GM19452 (cell line): ENCODE data around the gene NBEAL2.
A peak's percentile ranks its signal among the peaks of the same experiment; 100 is the strongest.
"Not testable (repeated sequence)": the region's sequence is repeated elsewhere in the genome, so short reads cannot be mapped to it uniquely, and the experiment has no call there.

ENCODE experiments used
- ATAC-seq: cut with Tn5 transposase; IDR thresholded peaks from one replicate; pipeline ENCODE4 v1.9.1; 2021; ENCODE audit not compliant: unreplicated experiment

Gene NBEAL2

DNA sequence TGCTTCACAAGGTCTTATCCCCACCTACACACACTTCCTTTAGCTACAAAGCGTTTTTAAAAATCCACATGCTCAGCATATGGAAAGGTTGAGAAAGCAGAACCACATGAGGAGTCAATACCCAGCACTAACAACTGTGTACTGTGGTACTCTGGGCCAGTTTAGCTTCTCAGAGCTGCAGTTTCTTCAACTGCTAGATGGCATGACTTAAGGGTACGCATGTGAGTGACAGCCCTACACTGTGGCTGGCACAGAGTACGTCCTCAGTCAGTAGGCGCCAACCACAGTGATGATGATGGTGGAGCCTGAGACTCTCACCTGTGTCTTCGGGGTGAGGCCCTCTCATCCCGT, 20.3 kb upstream of the NBEAL2 start:
- no peak for ATAC-seq

DNA sequence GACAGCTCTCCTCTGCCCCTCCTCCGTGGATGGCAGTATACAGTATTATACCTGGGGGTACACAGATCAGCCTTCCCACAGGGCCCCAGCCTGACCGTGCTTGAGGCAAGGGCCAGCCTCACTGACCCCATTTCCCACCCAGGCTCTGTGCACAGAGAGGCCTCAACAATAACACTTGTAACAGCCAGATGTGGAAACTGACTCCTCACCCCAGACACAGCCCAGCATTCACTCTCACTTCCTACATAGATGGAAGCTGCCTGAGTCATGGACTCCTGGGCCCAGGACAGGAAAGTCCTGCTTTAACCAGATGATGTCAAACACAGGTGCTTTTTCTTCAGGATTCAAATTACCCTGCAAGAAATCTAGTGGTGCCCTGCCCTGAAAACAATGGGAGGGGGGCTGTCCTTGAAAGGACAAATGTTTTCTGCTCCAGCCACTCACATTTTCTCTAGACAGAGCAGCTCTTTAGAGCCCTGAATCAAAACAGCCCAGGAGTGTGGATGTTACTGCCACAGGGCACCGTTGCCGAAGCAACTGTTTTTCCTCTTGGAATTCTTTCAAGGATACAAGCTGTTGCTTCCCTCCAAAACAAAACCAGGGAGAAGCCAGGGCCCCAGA, 19.3 kb upstream of the NBEAL2 start:
- ATAC-seq, result no peak

DNA sequence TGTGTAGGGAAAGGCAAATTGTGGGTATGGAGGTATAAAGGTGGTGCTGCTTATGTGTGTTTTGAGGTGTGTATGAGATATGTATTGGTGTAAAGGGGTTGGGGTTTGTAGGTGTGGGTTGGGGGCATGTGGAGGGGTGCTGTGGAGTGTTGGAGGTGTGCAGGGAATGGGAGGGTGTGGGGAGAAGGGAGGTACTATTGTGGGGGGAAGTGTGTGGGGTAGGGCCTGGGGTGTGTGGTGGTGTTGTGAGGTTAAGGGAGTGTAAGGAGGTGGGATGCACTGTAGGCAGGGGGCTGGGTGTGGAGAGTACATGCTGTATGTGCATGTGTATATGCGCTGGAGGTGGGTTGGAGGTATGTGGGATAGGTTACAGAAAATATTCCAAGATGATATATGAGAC, 18.6 kb upstream of the NBEAL2 start:
- no peak for ATAC-seq

DNA sequence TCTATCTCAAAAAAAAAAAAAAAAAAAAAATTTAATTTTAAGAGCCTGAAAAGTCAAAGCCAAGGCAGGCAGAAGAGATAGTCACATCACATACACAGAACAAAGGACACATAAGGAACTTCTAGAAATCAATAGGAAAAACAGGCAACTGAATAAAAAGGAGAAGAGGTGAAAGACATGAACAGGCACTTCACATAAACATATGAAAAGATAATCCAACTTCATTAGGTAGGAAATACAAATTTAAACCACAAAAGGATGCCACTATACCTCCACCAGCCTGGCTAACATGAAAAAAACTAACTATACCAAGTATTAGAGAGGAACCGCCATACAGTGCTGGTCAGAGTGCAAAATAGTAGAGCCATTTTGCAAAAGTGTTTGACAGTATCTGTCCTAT, 17.0 kb upstream of the NBEAL2 start:
- ATAC-seq, result no peak

DNA sequence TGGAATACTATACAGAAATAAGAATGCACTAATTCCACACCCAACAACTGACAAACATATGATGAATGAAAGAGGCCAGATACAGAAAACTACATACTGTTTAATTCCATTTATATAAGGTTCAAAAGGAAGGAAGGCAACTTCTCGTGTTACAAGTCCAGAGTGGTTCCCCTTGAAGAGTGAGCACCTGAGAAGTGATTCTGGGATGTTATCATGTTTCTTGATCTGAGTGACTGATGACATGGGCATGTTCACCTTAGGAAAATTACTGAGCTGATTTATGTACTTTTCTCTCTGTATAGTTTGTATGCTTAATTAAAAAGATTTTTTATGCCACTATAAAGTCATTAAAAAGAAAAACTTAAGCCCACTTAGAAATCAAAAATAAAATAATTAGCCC, 16.5 kb upstream of the NBEAL2 start:
- no peak for ATAC-seq

DNA sequence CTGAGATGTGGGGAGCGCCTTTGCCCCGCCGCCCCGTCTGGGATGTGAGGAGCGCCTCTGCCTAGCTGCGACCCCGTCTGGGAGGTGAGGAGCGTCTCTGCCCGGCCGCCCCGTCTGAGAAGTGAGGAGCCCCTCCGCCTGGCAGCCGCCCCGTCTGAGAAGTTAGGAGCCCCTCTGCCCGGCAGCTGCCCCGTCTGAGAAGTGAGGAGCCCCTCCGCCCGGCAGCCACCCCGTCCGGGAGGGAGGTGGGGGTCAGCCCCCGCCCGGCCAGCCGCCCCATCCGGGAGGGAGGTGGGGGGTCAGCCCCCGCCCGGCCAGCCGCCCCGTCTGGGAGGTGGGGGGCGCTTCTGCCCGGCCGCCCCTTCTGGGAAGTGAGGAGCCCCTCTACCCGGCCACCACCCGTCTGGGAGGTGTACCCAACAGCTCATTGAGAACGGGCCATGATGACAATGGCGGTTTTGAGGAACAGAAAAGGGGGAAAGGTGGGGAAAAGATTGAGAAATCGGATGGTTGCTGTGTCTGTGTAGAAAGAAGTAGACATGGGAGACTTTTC, 15.4 kb upstream of the NBEAL2 start:
- not testable (repeated sequence) for ATAC-seq

DNA sequence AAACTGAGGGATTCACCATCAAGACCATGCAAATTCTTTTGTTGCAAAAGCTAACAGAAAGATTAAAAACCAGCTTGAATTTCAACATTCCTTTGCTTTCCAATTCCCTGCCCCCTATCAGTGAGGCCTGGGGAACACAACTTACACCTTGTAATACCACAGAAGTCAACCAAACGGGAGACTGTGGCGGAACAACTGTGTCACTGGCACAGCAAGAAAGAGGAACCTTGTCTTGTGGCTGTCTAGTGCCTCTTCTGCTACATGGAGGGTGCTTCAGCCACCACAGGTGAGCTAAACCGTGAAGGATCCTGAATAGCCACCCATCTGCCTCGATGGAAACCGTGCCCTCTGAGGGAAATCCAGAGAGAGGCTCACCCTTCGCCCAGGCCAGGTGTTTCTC, 14.3 kb upstream of the NBEAL2 start:
- ATAC-seq, result no peak

DNA sequence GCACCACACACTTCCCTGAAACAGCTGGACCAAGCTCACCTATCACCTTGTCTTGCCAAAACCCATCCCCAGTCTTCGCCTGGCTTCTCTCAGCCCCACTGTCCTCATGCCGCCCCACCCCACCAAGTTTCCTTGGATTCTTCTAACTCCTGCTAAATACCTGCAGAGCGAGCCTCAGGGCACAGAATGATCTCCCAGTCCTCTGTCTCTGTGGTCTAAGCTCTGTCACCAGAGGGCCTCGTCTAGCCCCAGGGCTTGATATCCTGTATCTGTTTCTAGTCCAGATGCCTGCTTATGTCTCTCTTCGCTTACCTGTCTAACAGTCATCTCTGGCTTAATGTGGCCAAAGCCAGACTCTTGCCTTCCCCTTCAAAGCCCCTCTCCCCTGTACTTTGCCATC, 12.7 kb upstream of the NBEAL2 start:
- ATAC-seq, result no peak

DNA sequence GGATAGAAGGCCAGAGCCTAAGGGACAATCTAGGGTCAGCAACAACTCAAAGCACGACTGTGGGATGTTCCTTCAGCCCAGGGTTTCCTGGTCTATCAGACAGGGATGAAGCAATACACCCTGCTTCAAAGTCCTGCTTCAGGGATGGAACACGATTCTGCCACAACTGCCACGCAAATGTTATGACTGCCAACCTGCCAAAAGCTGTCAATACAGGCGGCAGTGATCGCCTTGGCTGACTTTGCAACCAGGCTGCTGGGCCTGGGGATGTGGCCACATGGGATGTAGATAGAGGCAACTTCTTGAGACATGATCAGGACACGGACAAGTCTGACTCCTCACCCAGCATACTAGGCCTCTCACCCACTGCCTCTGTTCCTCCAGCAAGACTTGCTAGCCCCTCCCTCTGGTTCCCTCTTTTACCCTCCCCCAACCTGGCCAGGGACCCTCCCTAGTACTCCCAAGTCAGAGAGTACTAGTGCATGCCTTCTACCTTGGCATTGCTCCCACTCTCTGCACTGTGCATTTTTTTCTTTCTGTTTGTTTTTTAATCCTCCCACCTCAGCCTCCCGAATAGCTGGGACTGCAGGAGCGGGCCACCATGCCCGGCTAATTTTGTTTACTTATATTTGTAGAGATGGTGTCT, 10.6 kb upstream of the NBEAL2 start:
- no peak for ATAC-seq

DNA sequence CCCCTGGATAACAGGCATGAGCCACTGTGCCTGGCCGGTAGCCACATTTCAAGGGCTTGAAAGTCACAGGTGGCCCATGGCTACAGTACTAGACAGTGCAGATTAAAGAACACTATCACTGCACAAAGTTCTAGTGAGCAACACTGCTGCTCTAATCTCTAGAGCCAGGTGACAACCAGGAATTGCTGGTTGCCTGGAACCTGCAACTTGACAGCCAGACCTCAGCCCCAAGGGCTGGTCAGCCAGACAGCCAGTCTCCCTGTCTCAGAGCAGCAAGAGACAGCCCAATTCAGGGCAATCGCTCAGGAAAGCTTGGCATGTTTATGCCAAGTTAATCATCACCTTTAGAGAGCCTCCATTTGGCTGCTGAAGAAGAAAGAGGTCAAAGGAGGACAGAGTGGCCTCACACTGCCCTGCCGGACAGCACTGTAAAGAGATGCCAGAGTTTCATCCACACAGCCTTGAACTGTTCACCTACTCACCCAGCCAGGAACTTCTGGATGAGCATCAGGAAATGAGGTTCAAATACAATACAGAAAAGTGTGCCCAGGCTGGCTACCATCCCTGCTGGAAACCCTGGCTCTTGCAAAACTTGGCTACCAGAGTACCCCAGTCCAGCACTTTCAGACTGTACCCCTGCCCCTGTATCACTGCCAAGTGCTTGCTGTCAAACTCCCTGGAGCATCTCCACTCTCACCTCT, 8.9 kb upstream of the NBEAL2 start:
- ATAC-seq, result no peak

DNA sequence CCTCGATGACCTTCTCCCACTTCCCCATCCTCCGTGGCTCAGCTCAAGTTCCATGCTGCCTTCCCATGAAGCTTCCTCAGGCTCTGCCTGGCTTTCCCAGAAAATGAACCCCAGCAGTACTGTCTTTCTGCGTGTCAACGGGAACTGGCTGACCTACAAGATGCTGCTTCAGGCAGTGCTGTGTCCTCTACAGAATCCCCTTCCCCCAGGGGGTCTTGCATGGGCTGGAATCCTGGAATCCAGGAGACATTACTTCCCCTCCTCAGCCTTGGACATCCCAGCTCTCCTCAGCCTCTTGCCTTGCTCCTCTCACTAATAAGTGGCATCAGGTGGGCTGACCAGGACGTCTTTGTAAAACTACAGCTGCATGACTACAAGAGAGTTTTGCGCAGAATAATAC, 8.3 kb upstream of the NBEAL2 start:
- ATAC-seq, result no peak

DNA sequence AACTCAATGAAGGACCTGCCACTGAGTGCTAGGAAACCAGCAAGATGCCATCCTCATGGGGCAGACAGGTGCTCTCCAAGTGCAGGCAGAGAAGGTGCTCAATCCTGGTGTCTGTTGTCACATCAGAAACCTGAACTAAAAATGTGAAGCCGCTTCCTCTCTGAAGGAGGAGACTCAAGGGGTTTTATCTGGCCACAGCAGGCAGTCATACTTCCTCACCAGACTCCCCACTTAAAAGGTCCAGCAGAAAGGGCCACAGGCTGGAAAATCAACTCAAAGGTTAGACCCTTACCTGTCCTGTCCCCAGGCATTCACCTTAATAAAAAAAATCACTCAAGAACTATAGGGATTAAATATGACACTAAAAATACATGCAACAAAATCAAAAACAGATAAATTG, 7.7 kb upstream of the NBEAL2 start:
- no peak for ATAC-seq

DNA sequence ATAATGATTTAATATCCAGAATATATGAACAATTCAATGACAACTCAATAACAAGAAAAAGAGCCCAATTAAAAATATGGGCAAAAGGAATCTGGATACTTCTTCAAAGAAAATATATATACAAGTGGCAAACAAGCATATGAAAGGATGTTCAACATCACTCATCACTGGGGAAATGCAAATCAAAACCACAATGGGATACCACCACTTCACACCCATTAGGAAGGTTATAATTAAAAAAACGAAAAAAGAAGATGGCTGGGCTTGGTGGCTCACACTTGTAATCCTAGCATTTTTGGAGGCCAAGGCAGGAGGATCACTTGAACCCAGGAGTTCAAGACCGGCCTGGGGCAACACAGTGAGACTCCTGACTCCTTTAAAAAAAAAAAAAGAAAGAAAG, 7.1 kb upstream of the NBEAL2 start:
- ATAC-seq, result no peak

DNA sequence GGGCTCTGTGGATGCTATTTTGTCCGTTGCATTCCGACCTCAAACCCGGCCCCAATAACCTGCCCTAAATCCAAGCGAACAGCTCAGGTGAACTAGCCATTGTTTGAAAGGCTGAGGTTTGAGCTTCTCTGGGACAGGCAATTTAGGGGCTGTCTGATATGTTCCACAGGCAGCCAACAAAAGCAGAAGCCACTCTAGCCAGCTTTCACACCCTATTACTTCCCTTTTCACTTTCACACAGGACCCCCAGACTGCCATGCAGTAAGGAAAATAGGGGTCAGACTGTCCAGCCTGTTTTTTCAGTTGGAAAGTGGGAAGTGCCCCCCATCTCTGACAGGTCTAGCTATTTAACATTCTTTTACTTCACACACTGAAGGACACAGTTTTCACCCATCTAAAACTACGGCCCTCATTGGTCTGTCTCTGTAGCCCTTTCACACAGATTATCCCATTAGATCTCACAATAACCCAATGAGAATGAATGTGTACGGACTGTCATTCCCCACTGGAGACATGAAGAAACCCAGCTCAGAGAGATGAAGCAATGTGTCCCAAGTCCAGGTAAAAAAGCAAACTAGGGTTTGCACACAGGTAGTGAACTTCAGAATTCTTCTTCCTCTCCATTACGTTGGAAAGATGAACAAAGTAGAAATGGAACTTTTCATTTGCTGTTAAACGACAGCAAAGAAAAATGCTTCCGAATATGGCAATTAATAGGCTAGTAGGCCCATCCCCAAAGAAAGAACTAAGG, 4.9 kb upstream of the NBEAL2 start:
- ATAC-seq, result no peak

DNA sequence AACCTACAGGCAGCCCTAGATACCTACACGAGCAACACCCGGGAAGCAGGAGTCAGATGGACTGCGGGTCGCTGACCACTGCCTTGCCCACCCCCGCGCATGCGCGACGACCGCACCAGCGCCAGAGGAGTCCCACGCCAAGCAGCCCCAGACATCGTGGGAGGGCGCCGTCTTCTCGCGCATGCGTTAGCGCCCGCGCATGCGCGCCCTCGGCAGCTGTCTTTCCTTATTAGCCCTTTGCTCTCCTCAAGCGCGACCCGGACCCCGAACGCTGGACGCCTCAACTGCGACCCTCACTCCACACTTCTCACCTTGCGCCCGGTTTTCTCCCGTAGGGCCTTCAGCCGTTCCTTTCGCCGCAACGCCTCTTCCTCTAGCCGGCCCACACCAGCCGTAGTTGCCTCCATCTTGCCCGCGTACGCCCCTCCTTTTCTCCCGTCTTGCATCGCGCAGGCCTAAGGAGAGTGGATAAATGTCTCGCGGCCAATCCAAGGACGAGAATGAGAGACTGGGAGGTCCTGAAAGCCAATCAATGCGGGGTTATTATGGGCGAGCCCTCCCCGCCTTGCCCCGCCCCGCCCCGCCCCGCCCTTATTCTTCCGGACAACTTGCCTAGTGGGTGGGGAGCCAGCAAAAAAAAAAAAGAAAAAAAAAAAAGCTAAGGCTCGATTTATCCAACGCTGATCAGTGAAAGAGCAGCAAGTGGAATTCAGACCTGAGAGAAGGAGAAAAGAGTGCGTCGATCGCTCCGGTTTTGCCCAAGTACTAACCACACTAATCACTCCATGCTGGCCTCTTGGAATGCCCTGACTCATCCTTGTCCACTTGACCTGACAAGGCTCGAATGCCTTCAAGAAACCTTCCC, 2.9 kb upstream of the NBEAL2 start, which contains the start of gene CCDC12:
Gene CCDC12, minus strand, starts transcription at position 420 of the 865 bp plus-strand sequence. Its CDS starts 13 bp downstream, at position 407.
- ATAC-seq, result peak; percentile 56

DNA sequence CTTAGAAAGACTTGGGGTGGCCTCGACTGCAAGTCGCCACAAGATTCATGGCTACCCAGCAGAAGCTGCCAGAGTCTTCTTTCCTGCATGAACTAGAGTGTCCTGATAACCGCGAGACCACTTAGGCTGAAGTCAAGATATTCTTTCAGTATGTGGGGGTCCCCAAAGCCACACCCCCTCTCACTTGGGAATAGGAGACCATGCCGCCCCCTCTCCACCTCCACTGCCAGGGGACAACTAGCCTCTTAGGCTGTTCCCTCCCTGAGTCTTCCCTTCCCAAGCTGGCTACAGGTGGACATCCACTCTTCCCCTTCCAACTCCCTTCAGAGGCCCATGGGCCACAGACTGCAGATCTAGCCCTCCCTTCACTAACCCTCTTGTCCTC, 1.7 kb upstream of the NBEAL2 start:
- no peak for ATAC-seq

DNA sequence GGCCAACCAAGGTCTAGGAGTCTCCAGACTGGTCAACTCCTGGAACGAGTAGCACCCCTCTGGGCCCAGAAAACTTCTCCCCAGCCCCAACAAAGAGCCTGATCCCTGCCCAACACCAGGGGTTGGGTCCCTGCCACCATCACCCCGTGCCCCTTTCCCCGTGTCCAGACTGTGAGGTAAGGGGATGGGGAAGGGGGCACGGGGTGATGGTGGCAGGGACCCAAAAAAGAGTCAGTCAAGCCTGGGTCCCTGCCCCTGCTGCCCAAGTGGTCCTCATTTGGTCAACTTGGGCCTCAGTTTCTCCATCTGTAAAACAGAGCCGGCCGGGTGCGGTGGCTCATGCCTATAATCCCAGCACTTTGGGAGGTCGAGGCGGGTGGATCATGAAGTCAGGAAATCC, 1.1 kb upstream of the NBEAL2 start:
- ATAC-seq, result no peak

DNA sequence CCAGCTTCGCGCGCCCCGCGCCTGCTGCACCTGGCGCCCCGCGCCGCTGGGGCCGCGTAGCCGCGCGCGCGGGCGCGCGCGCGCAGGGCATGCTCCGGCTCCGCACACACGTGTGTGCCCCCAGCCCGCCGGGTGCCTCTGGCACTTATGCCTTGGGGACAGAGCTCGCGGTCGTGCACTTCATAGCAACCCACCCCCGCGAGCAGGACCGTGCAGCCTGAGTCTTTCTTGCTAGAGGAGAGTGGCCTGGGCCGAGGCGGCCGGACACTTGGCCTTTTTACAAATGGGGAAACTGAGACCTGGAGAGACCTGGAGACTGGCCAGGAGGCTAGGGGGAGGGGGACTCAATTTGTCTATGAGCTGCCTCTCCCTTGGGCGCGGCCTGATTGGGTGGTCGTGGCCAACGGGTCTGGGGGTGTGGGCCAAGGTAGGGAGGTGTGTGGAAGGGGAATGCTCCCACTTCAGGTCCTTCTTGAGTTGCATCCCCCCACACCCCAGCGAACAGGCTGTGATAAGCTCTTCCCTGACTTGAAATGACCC, 562 bp downstream of the NBEAL2 start:
- peak; percentile 10 for ATAC-seq

DNA sequence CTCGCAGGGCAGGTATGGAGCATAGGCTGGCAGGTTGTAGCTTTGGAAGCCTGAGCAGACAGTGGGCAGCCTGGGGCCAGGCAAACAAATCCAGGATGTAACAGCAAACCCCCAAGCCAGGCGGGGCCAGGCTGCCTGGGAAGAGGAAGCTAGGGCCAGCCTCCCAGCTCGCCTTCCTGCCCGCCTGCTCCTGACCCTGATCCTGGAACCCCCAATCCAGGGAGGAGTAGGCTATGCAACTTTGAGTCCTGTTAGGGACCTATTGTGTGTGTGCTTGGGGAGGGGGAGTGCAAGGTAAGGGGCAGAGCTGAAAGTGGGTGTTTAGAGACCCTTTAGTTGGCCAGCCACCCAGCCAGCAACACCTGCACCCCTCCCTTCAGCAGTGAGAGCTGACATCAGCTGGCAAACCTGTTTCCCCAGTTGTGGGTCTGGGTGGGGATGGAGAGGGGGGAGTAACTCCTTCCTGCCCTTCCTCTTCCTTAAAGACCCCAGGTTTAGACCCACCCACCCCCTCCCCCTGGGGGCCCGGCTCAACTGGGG, 2.5 kb downstream of the NBEAL2 start:
- ATAC-seq, result no peak

DNA sequence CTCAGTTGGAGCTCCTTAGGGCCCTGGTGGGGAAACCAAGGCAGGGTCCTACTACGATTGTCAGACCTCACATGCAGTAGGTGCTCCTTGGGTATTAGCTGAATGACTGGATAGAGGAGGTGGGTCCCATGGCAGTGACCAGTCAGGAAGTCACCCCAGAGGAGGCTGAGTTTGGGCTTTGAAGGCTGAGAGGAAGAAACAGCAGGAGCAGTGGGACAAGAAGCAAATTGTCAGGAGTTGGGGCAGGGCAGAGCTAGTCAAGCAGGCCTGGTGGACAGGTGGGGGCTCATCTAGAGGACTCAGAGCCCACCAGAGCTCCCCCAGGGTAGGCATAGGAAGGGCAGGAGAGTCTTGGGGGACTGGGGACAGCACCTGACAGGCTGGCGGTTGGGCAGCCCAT, 3.1 kb downstream of the NBEAL2 start:
- ATAC-seq, result no peak
